IPS DF 6.9 (cell line): ENCODE data around the gene MDH1B.

Experiments used
- DNase-seq: peaks from one replicate; pipeline ENCODE4 v3.0.0-alpha.2; 2013; ENCODE audit warnings: low read depth, low spot score
- H3K27ac ChIP-seq: one replicate; pipeline ENCODE4 v1.5.1; 2013; ENCODE audit warnings: low read length, control low read depth
- H3K27me3 ChIP-seq: 2 replicates; pipeline ENCODE4 v1.6.1; 2013; ENCODE audit warnings: mild to moderate bottlenecking, low read length; ENCODE audit not compliant: control insufficient read depth, insufficient read depth
- H3K36me3 ChIP-seq: 2 replicates; pipeline ENCODE4 v1.6.1; 2013; ENCODE audit warnings: low read length; ENCODE audit not compliant: control insufficient read depth, insufficient read depth
- H3K4me1 ChIP-seq: 2 replicates; pipeline ENCODE4 v1.6.1; 2013; ENCODE audit warnings: low read length; ENCODE audit not compliant: control insufficient read depth, insufficient read depth
- H3K4me3 ChIP-seq: 2 replicates; pipeline ENCODE4 v1.5.1; 2013; ENCODE audit warnings: mild to moderate bottlenecking, low read length
- H3K9me3 ChIP-seq: 2 replicates; pipeline ENCODE4 v1.6.1; 2013; ENCODE audit warnings: low read length, inconsistent platforms; ENCODE audit not compliant: control insufficient read depth, insufficient read depth
- WGBS: extraction: QIAGEN DNeasy Blood & Tissue Kit; methylation state at CpG from one replicate; pipeline ENCODE4 v1.1.7; 2013; ENCODE audit warnings: mixed read lengths, missing lambda C conversion rate; ENCODE audit not compliant: insufficient read length, insufficient coverage; 5-methylcytosine and 5-hydroxymethylcytosine counted together

Gene MDH1B

DNA sequence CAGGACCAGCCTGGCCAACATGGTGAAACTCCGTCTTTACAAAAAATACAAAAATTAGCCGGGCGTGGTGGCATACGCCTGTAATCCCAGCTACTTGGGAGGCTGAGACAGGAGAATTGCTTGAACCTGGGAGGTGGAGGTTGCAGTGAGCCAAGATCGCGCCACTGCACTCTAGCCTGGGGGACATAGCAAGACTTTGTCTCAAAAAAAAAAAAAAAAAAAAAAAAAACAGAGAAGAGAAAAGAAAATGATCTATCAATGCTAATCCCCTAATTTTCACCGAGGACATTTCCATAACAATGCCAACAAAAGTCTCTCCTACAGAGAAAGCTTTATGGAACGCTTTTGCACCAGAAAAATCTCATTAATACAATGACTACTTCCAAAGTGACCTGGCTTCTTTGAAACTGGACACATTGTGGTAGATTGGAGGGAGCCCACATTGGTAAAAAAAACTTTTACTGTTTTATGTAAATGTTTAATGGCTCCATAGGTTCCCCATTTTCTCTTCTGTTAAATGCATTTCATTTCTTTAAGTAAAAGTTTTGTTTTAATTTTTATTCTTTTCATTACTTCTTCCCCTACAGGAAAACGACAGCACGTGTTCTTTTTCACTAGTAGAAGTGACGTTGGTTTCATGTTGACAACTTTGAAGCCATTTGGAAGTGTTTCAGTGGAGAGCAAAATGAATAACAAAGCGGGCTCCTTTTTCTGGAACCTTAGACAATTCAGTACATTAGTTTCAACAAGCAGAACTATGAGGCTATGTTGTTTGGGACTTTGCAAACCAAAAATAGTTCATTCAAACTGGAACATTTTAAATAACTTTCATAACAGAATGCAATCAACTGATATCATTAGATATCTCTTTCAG, 1.2 kb upstream of the MDH1B start:
- no peak overlapping the region for H3K27ac ChIP-seq
- WGBS, result no CpG with 5 or more reads among the region's 12 CpGs

GRCh38 chr2:206764673-206765241, 371 bp downstream of the MDH1B start:
- no peaks in the 10 kb centered on the region for H3K9me3 ChIP-seq
- H3K27ac ChIP-seq, result no peak overlapping the region
- DNase-seq, result no peak
- peak overlapping the region; percentile 83; the same call in 1 of the 2 replicates for H3K4me3 ChIP-seq
- WGBS, result no CpG with 5 or more reads among the region's 18 CpGs
- peaks cover 3% of the 10 kb centered on the region; the same call in 1 of the 2 replicates for H3K36me3 ChIP-seq
- no peaks in the 10 kb centered on the region for H3K4me1 ChIP-seq
- no peaks in the 10 kb centered on the region for H3K27me3 ChIP-seq

More for the DNA sequence above, 1.2 kb upstream of the MDH1B start:
- no peak for DNase-seq
- Histone ChIP-seq H3K27me3 (no peaks in the 10 kb centered on the region), H3K4me3 (peak overlapping the region; percentile 83; the same call in 1 of the 2 replicates), H3K36me3 (peaks cover 3% of the 10 kb centered on the region; the same call in 1 of the 2 replicates), H3K9me3 (no peaks in the 10 kb centered on the region), H3K4me1 (no peaks in the 10 kb centered on the region)

- Histone ChIP-seq H3K27ac (no peak overlapping the region), H3K4me1 (no peaks in the 10 kb centered on the region), H3K9me3 (no peaks in the 10 kb centered on the region), H3K4me3 (no peak overlapping the region), H3K36me3 (no peaks in the 10 kb centered on the region), H3K27me3 (no peaks in the 10 kb centered on the region)
- no CpG with 5 or more reads among the region's 1 CpG for WGBS
- DNase-seq, result no peak
These were observed 8.3 kb downstream of the MDH1B start for GRCh38 chr2:206756816-206757215.

GRCh38 chr2:206740800-206741199, 24.3 kb downstream of the MDH1B start:
- H3K9me3 ChIP-seq, result no peaks in the 10 kb centered on the region

GRCh38 chr2:206739271-206739670, 25.9 kb downstream of the MDH1B start:
- no CpG with 5 or more reads among the region's 2 CpGs for WGBS
- Histone ChIP-seq H3K36me3 (no peaks in the 10 kb centered on the region), H3K27ac (no peak overlapping the region), H3K4me3 (no peak overlapping the region), H3K9me3 (no peaks in the 10 kb centered on the region), H3K27me3 (no peaks in the 10 kb centered on the region), H3K4me1 (no peaks in the 10 kb centered on the region)
- DNase-seq, result no peak

More at GRCh38 chr2:206740800-206741199, 24.3 kb downstream of the MDH1B start:
- no peaks in the 10 kb centered on the region for H3K27me3 ChIP-seq
- H3K36me3 ChIP-seq, result no peaks in the 10 kb centered on the region
- WGBS, result no CpG with 5 or more reads among the region's 2 CpGs
- H3K4me3 ChIP-seq, result no peak overlapping the region
- H3K27ac ChIP-seq, result no peak overlapping the region
- DNase-seq, result no peak
- H3K4me1 ChIP-seq, result no peaks in the 10 kb centered on the region

DNA sequence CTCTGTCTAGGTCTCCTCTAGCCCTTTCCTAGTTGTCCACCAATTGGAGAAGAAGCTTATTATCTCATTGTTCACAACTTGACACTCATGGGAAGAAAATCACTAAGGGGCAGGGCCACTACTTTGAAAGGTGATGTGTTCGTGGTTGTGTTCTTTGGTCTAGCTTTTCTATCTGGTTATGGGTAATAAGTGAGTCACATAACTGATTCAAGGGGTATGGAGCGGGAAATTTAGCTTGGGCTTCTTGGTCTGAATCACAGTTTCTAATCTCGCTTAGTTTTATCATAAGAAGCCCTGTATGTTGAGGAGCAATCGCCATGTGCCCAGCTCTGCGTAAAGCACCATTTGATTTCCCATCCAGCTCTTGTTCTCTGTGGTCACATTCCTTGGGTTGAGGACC, 28.2 kb downstream of the MDH1B start:
- WGBS, result no CpG with 5 or more reads among the region's 5 CpGs
- Histone ChIP-seq H3K9me3 (no peaks in the 10 kb centered on the region), H3K27ac (no peak overlapping the region), H3K4me1 (no peaks in the 10 kb centered on the region), H3K27me3 (no peaks in the 10 kb centered on the region), H3K4me3 (no peak overlapping the region), H3K36me3 (no peaks in the 10 kb centered on the region)
- no peak for DNase-seq

DNA sequence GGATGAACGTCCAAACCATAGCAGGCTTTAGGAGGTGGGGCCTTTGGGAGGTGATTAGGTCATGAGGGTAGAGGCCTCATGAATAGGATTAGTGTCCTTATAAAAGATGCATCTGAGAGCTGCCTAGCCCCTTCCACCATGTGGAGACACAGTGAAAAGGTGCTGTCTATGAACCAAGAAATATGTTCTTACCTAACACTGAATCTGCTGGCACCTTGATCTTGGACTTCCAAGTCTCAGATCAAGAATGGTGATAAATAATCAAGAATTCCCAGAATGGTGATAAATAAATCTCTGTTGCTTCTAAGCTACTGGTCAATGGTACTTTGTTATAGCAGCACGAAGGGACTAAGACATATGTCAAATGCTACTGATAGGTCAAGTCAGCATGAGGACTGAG, 31.8 kb downstream of the MDH1B start:
- no peak overlapping the region for H3K27ac ChIP-seq
- WGBS, result no CpG with 5 or more reads among the region's 2 CpGs
- no peaks in the 10 kb centered on the region for H3K36me3 ChIP-seq
- no peaks in the 10 kb centered on the region for H3K4me1 ChIP-seq
- no peak for DNase-seq
- H3K9me3 ChIP-seq, result no peaks in the 10 kb centered on the region
- no peaks in the 10 kb centered on the region for H3K27me3 ChIP-seq
- H3K4me3 ChIP-seq, result no peak overlapping the region

- Histone ChIP-seq H3K27me3 (no peaks in the 10 kb centered on the region), H3K4me1 (no peaks in the 10 kb centered on the region), H3K9me3 (no peaks in the 10 kb centered on the region), H3K27ac (no peak overlapping the region), H3K36me3 (no peaks in the 10 kb centered on the region), H3K4me3 (no peak overlapping the region)
- DNase-seq, result no peak
- no CpG with 5 or more reads among the region's 7 CpGs for WGBS
These were observed 36.6 kb downstream of the MDH1B start for GRCh38 chr2:206728277-206729199.

DNA sequence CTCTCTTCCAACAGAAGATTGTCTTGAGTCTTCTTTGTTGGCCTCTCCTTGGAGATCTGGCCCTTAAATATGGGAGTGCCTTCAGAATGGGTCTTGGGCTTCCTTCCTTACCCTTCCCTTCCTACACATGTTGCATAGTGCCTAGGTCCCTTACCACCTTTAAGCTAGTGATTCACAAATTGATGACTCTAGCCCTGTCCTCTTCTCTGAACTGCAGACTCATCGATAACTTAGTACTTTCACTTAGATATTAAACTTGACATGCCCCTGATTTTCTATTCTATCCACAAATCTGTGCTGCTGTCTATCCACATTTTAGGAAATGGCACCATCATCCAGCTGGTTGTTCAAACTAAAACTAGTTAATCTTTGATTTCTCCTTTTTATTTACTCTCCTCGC, 37.8 kb downstream of the MDH1B start:
- no peaks in the 10 kb centered on the region for H3K4me1 ChIP-seq
- H3K36me3 ChIP-seq, result no peaks in the 10 kb centered on the region
- H3K4me3 ChIP-seq, result no peak overlapping the region

GRCh38 chr2:206723288-206723687, 41.8 kb downstream of the MDH1B start:
- Histone ChIP-seq H3K36me3 (no peaks in the 10 kb centered on the region), H3K4me3 (no peak overlapping the region), H3K9me3 (no peaks in the 10 kb centered on the region), H3K4me1 (no peaks in the 10 kb centered on the region), H3K27me3 (no peaks in the 10 kb centered on the region), H3K27ac (no peak overlapping the region)
- no CpG with 5 or more reads among the region's 1 CpG for WGBS
- no peak for DNase-seq

More for the DNA sequence above, 37.8 kb downstream of the MDH1B start:
- 100% methylated on average over 1 of the region's 2 CpGs for WGBS
- no peak for DNase-seq
- H3K27me3 ChIP-seq, result no peaks in the 10 kb centered on the region
- no peaks in the 10 kb centered on the region for H3K9me3 ChIP-seq
- no peak overlapping the region for H3K27ac ChIP-seq
